ENCODE data around the gene MEX3A.

MEX3A gene

GRCh38 chr1:156069490-156070455 lies 12.5 kb downstream of the MEX3A start:
- Histone ChIP-seq H4K20me1 (ENCODE audit: insufficient read depth, low read length, poor library complexity, severe bottlenecking) (peaks cover 4% of the 10 kb centered on the region), H3K9me3 (ENCODE audit: insufficient read depth, low read depth, low read length) (no peaks in the 10 kb centered on the region), H3K4me1 (ENCODE audit: insufficient read depth, low read length, poor library complexity, severe bottlenecking) (no peaks in the 10 kb centered on the region), H3F3A (ENCODE audit: low read depth) (peaks cover 3% of the 10 kb centered on the region), H3K4me2 (ENCODE audit: low read depth, low read length, poor library complexity, severe bottlenecking) (no peak overlapping the region), H3K27me3 (ENCODE audit: insufficient read depth, low read length, poor library complexity, severe bottlenecking) (no peaks in the 10 kb centered on the region), H3K79me2 (ENCODE audit: insufficient read depth, low read length) (no peaks in the 10 kb centered on the region), H3K9ac (ENCODE audit: low read depth, low read length, poor library complexity, severe bottlenecking) (no peak overlapping the region), H3K4me3 (ENCODE audit: low read length, poor library complexity, severe bottlenecking) (no peak overlapping the region), H3K9me2 (replicated peaks; ENCODE audit: low read depth, low read length) (no peaks in the 10 kb centered on the region), H2AFZ (ENCODE audit: low read length) (no peak overlapping the region), H3K36me3 (ENCODE audit: insufficient read depth, low read length) (no peaks in the 10 kb centered on the region)
- TF ChIP-seq, protein P1, sequence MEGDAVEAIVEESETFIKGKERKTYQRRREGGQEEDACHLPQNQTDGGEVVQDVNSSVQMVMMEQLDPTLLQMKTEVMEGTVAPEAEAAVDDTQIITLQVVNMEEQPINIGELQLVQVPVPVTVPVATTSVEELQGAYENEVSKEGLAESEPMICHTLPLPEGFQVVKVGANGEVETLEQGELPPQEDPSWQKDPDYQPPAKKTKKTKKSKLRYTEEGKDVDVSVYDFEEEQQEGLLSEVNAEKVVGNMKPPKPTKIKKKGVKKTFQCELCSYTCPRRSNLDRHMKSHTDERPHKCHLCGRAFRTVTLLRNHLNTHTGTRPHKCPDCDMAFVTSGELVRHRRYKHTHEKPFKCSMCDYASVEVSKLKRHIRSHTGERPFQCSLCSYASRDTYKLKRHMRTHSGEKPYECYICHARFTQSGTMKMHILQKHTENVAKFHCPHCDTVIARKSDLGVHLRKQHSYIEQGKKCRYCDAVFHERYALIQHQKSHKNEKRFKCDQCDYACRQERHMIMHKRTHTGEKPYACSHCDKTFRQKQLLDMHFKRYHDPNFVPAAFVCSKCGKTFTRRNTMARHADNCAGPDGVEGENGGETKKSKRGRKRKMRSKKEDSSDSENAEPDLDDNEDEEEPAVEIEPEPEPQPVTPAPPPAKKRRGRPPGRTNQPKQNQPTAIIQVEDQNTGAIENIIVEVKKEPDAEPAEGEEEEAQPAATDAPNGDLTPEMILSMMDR (conservative IDR thresholded peaks at IDR 0.05; ENCODE audit: low read length): no peak
- TF ChIP-seq EZH2phosphoT487 (IDR thresholded peaks at IDR 0.05; ENCODE audit: borderline replicate concordance): no peak

- Histone ChIP-seq H3K9me2 (replicated peaks; ENCODE audit: low read depth, low read length) (no peaks in the 10 kb centered on the region), H3K4me3 (ENCODE audit: low read length, poor library complexity, severe bottlenecking) (no peak overlapping the region), H3K4me2 (ENCODE audit: low read depth, low read length, poor library complexity, severe bottlenecking) (no peak overlapping the region), H3K79me2 (ENCODE audit: insufficient read depth, low read length) (no peaks in the 10 kb centered on the region), H3K9ac (ENCODE audit: low read depth, low read length, poor library complexity, severe bottlenecking) (no peak overlapping the region), H3F3A (ENCODE audit: low read depth) (no peaks in the 10 kb centered on the region), H3K27me3 (ENCODE audit: insufficient read depth, low read length, poor library complexity, severe bottlenecking) (no peaks in the 10 kb centered on the region), H2AFZ (ENCODE audit: low read length) (no peak overlapping the region), H3K36me3 (ENCODE audit: insufficient read depth, low read length) (no peaks in the 10 kb centered on the region), H3K4me1 (ENCODE audit: insufficient read depth, low read length, poor library complexity, severe bottlenecking) (no peaks in the 10 kb centered on the region), H4K20me1 (ENCODE audit: insufficient read depth, low read length, poor library complexity, severe bottlenecking) (no peaks in the 10 kb centered on the region), H3K9me3 (ENCODE audit: insufficient read depth, low read depth, low read length) (no peaks in the 10 kb centered on the region)
- TF ChIP-seq EZH2phosphoT487 (IDR thresholded peaks at IDR 0.05; ENCODE audit: borderline replicate concordance): no peak
- TF ChIP-seq, protein P1 (conservative IDR thresholded peaks at IDR 0.05; ENCODE audit: low read length): no peak
Observed at GRCh38 chr1:156067262-156067661, 15.0 kb downstream of the MEX3A start.

DNA sequence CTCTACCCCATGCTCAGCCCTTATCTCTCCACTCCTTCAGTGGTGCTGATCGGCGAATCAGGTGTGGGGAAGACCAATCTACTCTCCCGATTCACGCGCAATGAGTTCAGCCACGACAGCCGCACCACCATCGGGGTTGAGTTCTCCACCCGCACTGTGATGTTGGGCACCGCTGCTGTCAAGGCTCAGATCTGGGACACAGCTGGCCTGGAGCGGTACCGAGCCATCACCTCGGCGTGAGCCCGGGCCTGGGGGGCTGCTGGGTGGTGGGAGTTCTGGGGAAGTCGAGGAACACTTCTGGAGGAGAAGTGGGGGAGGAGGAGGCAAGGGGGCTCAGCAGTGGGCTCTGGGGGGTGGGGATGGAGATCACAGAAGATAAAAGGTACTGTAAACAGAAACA lies 16.4 kb downstream of the MEX3A start:
- H4K20me1 ChIP-seq (ENCODE audit: insufficient read depth, low read length, poor library complexity, severe bottlenecking): no peaks in the 10 kb centered on the region
- no peak overlapping the region for H3K4me2 ChIP-seq (ENCODE audit: low read depth, low read length, poor library complexity, severe bottlenecking)
- TF ChIP-seq, protein P1 (conservative IDR thresholded peaks at IDR 0.05; ENCODE audit: low read length): no peak
- TF ChIP-seq EZH2phosphoT487 (IDR thresholded peaks at IDR 0.05; ENCODE audit: borderline replicate concordance): no peak
- H3K4me3 ChIP-seq (ENCODE audit: low read length, poor library complexity, severe bottlenecking): no peak overlapping the region
- H3K36me3 ChIP-seq (ENCODE audit: insufficient read depth, low read length): no peaks in the 10 kb centered on the region
- H3K27me3 ChIP-seq (ENCODE audit: insufficient read depth, low read length, poor library complexity, severe bottlenecking): no peaks in the 10 kb centered on the region
- no peaks in the 10 kb centered on the region for H3K9me2 ChIP-seq (replicated peaks; ENCODE audit: low read depth, low read length)
- H3K4me1 ChIP-seq (ENCODE audit: insufficient read depth, low read length, poor library complexity, severe bottlenecking): no peaks in the 10 kb centered on the region
- no peak overlapping the region for H2AFZ ChIP-seq (ENCODE audit: low read length)
- H3K9ac ChIP-seq (ENCODE audit: low read depth, low read length, poor library complexity, severe bottlenecking): no peak overlapping the region
- H3F3A ChIP-seq (ENCODE audit: low read depth): no peaks in the 10 kb centered on the region
- no peaks in the 10 kb centered on the region for H3K79me2 ChIP-seq (ENCODE audit: insufficient read depth, low read length)
- H3K9me3 ChIP-seq (ENCODE audit: insufficient read depth, low read depth, low read length): no peaks in the 10 kb centered on the region
